Measurements from ENCODE around the gene KATNIP. TPM values are rescaled to one million over a fixed set of nuclear protein-coding genes. Genes with fewer than 3 reads are reported as not detected.

Gene KATNIP
- total and polyA plus RNA-seq, 2 of the 13 experiments (the other 11 are each of a cell fraction or from before 2014, with no cell fraction given), result 9.7 to 12.0 TPM

- Histone ChIP-seq H3K27me3 (ENCODE audit: control insufficient read depth in 1 of 2, insufficient read depth in 2 of 2, low read length in 2 of 2) (no peaks in the 10 kb centered on the region), H3K79me2 (ENCODE audit: insufficient read depth, low read length) (no peaks in the 10 kb centered on the region), H4K20me1 (ENCODE audit: insufficient read depth, low read length) (no peaks in the 10 kb centered on the region), H3K9ac (ENCODE audit: insufficient read depth, low read depth, low read length) (no peak overlapping the region), H3K9me3 (ENCODE audit: low read length) (no peaks in the 10 kb centered on the region), H2AFZ (ENCODE audit: low read length) (no peak overlapping the region), H3K4me3 (replicated peaks in 1 of 3; ENCODE audit: insufficient read depth in 1 of 3, low read depth in 2 of 3, low read length in 3 of 3) (no peak overlapping the region), H3K4me2 (ENCODE audit: low read depth, low read length) (no peak overlapping the region), H3K27ac (ENCODE audit: extremely low read length, insufficient read depth, low read length) (no peak overlapping the region), H3K4me1 (ENCODE audit: insufficient read depth, low read length) (peaks cover 14% of the 10 kb centered on the region), H3K36me3 (replicated peaks in 1 of 2; ENCODE audit: control insufficient read depth in 1 of 2, insufficient read depth in 2 of 2, low read length in 2 of 2) (0 out of 5 replicates have a peak, but pooled peaks cover 0 to 1% of the 10 kb centered on the region in 2 experiments)
- WGBS (ENCODE audit: low lambda C conversion rate), result 36% methylated on average over 4 of the region's 4 CpGs
- ChIA-PET POLR2A (interaction anchor here (0.7 to 2.5 kb wide), 3 partner anchors 16 to 392 kb away, joined by 3 to 11 read pairs (median 3); partner anchors contain the start of genes GTF3C1, KATNIP and KDM8), CTCF (ENCODE audit: low intra/inter-chr PET ratio, low total read pairs) (no interaction called here)
- DNase-seq (ENCODE audit: low spot score) (no peak), FAIRE-seq (peak; percentile 21), ATAC-seq (no peak)
- intact Hi-C loops (cut with micrococcal nuclease; ENCODE audit: unreplicated experiment) (no loop called here), in situ Hi-C loops (cut with HindIII; ENCODE audit: extremely low pct_ligation_motif_present, low pct_unique_long_range_greater_than_20kb) (no loop called here)
- BruUV-seq (replicated peaks), result no TSS peak
- TF ChIP-seq ZNF577 (CRISPR knock-in tag; IDR thresholded peaks at IDR 0.05; ENCODE audit: borderline replicate concordance, low read depth) (no peak), KLF6 (CRISPR knock-in tag; IDR thresholded peaks at IDR 0.05) (no peak), DR1 (CRISPR knock-in tag; IDR thresholded peaks at IDR 0.05) (no peak), NCOR1 (IDR thresholded peaks at IDR 0.05; ENCODE audit: borderline replicate concordance, low read length) (no peak), ZNF777 (CRISPR knock-in tag; IDR thresholded peaks at IDR 0.05) (no peak), ZBTB39 (CRISPR knock-in tag; IDR thresholded peaks at IDR 0.05) (no peak), KDM4B (CRISPR knock-in tag; IDR thresholded peaks at IDR 0.05) (no peak), ZNF609 (CRISPR knock-in tag; IDR thresholded peaks at IDR 0.05; ENCODE audit: borderline replicate concordance) (no peak), NR2F2 (IDR thresholded peaks at IDR 0.05; ENCODE audit: borderline replicate concordance, low read depth) (no peak), ARHGAP35 (CRISPR knock-in tag; IDR thresholded peaks at IDR 0.05; ENCODE audit: borderline replicate concordance) (no peak), PRDM10 (CRISPR knock-in tag; IDR thresholded peaks at IDR 0.05; ENCODE audit: low read depth) (no peak), YY1 (IDR thresholded peaks at IDR 0.05; ENCODE audit: insufficient read depth, insufficient replicate concordance, low read depth, low read length) (no peak), MTF1 (CRISPR knock-in tag; IDR thresholded peaks at IDR 0.05) (no peak), CHD2 (IDR thresholded peaks at IDR 0.05; ENCODE audit: low read depth, low read length) (no peak)
Observed at GRCh38 chr16:27595475-27595874, 45.5 kb downstream of the KATNIP start.

Data from HepG2 (cell line).